Bronchial epithelial cell (primary cell): ENCODE measurements around the gene NKPD1. TPM values are rescaled to one million over a fixed set of nuclear protein-coding genes. Genes with fewer than 3 reads are reported as not detected.

Experiments
- DNase-seq: peaks from one replicate; pipeline ENCODE4 v3.0.0-alpha.2; 2010; ENCODE audit warnings: low read depth
- FAIRE-seq: peaks from 2 replicates; lab custom pipeline; 2011; peaks lifted over from hg19 to GRCh38; lab: Jason Lieb, UNC
- H3K27me3 ChIP-seq: 2 replicates; pipeline ENCODE4 v1.5.1; 2011; ENCODE audit warnings: low read length; ENCODE audit not compliant: control insufficient read depth, insufficient read depth
- H3K36me3 ChIP-seq: 2 replicates; pipeline ENCODE4 v1.5.1; 2011; ENCODE audit warnings: low read length; ENCODE audit not compliant: control insufficient read depth, insufficient read depth
- H3K4me3 ChIP-seq: 2 replicates; pipeline ENCODE4 v1.5.1; 2011; ENCODE audit warnings: mild to moderate bottlenecking, low read depth, low read length, control low read depth
- total RNA-seq: library from RNA; depleted of rRNA; stranded (reverse); fragments of >200 nt; gene quantifications from 2 replicates; pipeline ENCODE4 v1.2.1, GENCODE V29; 2014
- TF ChIP-seq, protein P1 (sequence below): IDR thresholded peaks from 2 replicates; pipeline ENCODE4 v1.5.1; 2011; ENCODE audit warnings: mild to moderate bottlenecking, moderate library complexity, low read length, control low read depth, inconsistent platforms; ENCODE audit not compliant: insufficient read depth, severe bottlenecking

Gene NKPD1, protein sequence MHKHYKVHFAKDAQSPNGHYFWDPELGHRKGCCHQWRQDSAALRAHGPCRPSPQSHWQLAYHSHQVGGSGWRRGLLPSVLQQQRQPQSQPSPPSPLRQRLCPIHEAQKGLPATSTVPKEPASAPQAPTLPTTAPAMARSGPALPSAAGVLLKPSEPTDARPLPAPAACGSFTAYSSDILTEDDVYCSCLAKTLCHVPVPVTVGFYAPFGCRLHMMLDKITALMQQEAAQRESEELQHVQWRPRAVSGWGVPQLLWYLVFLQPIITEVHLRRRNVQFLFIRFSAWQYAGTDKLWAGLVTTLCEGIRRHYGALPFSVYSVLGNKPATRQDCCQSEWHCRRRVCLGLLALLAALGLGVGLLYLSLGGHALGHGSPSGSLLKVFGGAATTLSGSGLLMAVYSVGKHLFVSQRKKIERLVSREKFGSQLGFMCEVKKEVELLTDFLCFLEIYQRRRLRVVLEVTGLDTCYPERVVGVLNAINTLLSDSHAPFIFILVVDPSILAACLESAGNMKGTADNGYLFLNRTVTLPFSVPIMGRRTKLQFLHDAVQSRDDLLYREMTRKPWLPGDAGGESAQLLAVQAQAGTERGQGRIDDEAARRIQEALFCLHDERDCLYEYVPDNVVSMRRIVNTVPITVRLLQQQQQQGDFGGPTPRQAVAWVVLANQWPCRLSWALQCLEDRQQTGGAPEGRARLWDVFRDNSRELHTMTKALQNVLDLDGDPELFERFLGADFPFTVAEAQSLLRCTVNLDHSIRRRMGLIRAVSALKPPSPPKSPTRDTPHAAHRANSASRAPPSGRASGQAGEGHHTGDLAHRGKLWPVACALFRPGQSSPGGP
- 0.53 and 1.0 TPM in 2 replicates for total RNA-seq

DNA sequence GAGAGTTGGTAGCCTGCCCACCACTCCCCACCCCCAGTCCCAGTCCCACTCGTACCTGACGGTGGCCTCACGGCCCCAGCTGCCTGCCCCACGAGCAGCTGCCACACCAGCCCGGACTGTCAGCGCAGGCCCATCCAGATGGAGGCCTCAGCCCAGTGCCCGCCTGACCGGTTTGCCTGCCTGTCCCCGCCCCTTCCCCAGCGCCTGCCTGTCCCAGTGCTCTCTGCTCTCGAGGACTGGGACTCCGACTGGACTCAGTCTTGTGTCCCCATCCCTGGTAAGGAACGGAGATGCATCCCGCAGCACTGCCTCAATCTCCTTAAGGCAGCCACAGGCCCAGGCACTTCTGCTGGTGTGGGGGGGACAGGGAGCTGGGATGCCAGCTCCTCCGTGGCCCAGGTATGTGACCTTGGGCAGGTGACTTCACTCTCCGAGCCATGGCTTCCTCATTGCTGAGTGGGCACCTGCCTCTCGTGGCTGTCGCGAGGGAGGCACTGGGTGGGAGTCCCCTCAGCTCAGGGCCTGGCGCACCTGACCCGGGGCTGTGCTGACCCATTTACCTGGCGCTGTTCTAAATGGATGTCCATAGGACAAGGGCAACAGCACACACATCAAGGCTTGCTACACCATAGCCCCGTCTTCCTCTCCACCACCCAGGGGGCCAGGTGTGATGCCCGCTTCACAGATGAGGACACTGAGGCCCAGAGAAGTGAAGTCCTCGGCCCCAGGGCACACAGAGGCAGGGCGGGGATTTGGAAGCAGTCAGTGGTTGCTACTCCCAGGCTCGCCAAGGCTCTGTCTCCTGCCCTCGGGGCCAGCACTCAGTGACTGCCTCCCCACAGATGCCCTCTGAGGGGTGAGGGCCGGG is at the start of gene NKPD1:
NKPD1 (minus strand) TSS at position 113 of the 868 bp plus-strand sequence. CDS start 832 bp downstream, outside the sequence.
- FAIRE-seq: no peak
- H3K36me3 ChIP-seq: no peaks in the 10 kb centered on the region
- TF ChIP-seq, protein P1, sequence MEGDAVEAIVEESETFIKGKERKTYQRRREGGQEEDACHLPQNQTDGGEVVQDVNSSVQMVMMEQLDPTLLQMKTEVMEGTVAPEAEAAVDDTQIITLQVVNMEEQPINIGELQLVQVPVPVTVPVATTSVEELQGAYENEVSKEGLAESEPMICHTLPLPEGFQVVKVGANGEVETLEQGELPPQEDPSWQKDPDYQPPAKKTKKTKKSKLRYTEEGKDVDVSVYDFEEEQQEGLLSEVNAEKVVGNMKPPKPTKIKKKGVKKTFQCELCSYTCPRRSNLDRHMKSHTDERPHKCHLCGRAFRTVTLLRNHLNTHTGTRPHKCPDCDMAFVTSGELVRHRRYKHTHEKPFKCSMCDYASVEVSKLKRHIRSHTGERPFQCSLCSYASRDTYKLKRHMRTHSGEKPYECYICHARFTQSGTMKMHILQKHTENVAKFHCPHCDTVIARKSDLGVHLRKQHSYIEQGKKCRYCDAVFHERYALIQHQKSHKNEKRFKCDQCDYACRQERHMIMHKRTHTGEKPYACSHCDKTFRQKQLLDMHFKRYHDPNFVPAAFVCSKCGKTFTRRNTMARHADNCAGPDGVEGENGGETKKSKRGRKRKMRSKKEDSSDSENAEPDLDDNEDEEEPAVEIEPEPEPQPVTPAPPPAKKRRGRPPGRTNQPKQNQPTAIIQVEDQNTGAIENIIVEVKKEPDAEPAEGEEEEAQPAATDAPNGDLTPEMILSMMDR: no peak
- peak; percentile 34 for DNase-seq
- H3K4me3 ChIP-seq: no peak within 1 kb of the TSS
- H3K27me3 ChIP-seq: no peaks in the 10 kb centered on the region

- H3K27me3 ChIP-seq: no peaks in the 10 kb centered on the region
- TF ChIP-seq, protein P1: no peak
- no peak overlapping the region for H3K4me3 ChIP-seq
- DNase-seq (no peak), FAIRE-seq (no peak)
- H3K36me3 ChIP-seq: no peaks in the 10 kb centered on the region
Observed at GRCh38 chr19:45206328-45206727, 45.5 kb upstream of the NKPD1 start.

DNA sequence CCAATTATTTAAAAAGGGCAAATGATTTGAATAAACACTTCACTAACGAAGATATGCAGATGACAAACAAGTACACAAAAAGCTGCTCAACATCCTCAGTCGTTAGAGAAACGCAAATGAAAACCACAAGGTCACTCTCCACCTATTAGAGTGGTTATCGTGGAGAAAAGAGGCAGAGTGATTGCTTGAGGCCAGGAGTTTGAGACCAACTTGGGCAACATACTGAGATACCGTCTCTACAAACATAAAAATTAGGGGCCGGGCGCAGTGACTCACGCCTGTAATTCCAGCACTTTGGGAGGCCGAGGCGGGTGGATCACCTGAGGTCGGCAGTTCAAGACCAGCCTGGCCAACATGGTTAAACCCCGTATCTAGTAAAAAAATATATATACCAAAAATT is 45.0 kb upstream of the NKPD1 start:
- no peaks in the 10 kb centered on the region for H3K36me3 ChIP-seq
- TF ChIP-seq, protein P1: no peak
- FAIRE-seq (no peak), DNase-seq (no peak)
- no peaks in the 10 kb centered on the region for H3K27me3 ChIP-seq
- no peak overlapping the region for H3K4me3 ChIP-seq

- FAIRE-seq: peak; percentile 43
- TF ChIP-seq, protein P1: no peak
- no peak for DNase-seq
Observed at GRCh38 chr19:45202637-45203036, 41.9 kb upstream of the NKPD1 start.

GRCh38 chr19:45200568-45200967 is 39.8 kb upstream of the NKPD1 start:
- H3K36me3 ChIP-seq: no peaks in the 10 kb centered on the region
- DNase-seq: peak; percentile 38
- FAIRE-seq: no peak
- TF ChIP-seq, protein P1: peak; percentile 31
- no peaks in the 10 kb centered on the region for H3K27me3 ChIP-seq
- no peak overlapping the region for H3K4me3 ChIP-seq

More at GRCh38 chr19:45202637-45203036, 41.9 kb upstream of the NKPD1 start:
- Histone ChIP-seq H3K27me3 (no peaks in the 10 kb centered on the region), H3K36me3 (no peaks in the 10 kb centered on the region), H3K4me3 (no peak overlapping the region)
